HEK293 (cell line): Measurements from ENCODE around the gene COL19A1.

Experiments
- CTCF ChIA-PET: fragments of 350-600 bp; formaldehyde crosslinking; extraction: SDS; loops from one replicate; lab custom pipeline; 2021; ENCODE audit warnings: antibody characterized with exemption; lab: Yijun Ruan, JAX
- POLR2A ChIA-PET: fragments of 300-600 bp; formaldehyde crosslinking; extraction: SDS; loops from one replicate; lab custom pipeline; 2020; ENCODE audit warnings: antibody characterized with exemption, inconsistent platforms; lab: Yijun Ruan, JAX
- H3K27ac ChIP-seq: fragments of 200-500 bp; sonication (Bioruptor generic); 2 replicates; pipeline ENCODE4 v1.5.1; 2014; ENCODE audit warnings: low read depth, low read length, control low read depth, inconsistent platforms; ENCODE audit errors: extremely low read depth
- H3K36me3 ChIP-seq, 2 experiments: fragments of 200-500 bp in 1 of 2; sonication (Bioruptor generic) in 1 of 2; 1 replicate in 1 of 2; 2 replicates in 1 of 2; pipeline ENCODE4 v1.5.1; 2014 to 2017; ENCODE audit warnings: inconsistent platforms in 2 of 2, low read length in 2 of 2; ENCODE audit not compliant: control insufficient read depth in 2 of 2, insufficient read depth in 1 of 2
- H3K4me1 ChIP-seq: fragments of 200-500 bp; sonication (Bioruptor generic); 2 replicates; pipeline ENCODE4 v1.5.1; 2014; ENCODE audit warnings: mild to moderate bottlenecking, low read length, inconsistent platforms; ENCODE audit not compliant: control insufficient read depth, insufficient read depth
- H3K4me3 ChIP-seq: 2 replicates; pipeline ENCODE4 v1.5.1; 2011; ENCODE audit warnings: low read depth, mild to moderate bottlenecking, control low read depth, low read length, moderate library complexity
- H3K9me3 ChIP-seq: fragments of 200-500 bp; sonication (Bioruptor generic); 2 replicates; pipeline ENCODE4 v1.5.1; 2014; ENCODE audit warnings: low read depth, low read length, inconsistent platforms; ENCODE audit not compliant: control insufficient read depth, insufficient read depth
- EGR2 ChIP-seq: fragments of 450-650 bp; formaldehyde crosslinking; IDR thresholded peaks from 2 replicates; pipeline ENCODE4 v1.5.1; 2016; ENCODE audit warnings: low read depth, missing biosample characterization, missing genetic modification characterization
- GFI1B ChIP-seq: fragments of 450-650 bp; formaldehyde crosslinking; IDR thresholded peaks from 2 replicates; pipeline ENCODE4 v1.5.1; 2016; ENCODE audit warnings: missing biosample characterization, missing genetic modification characterization
- KLF1 ChIP-seq: fragments of 450-650 bp; formaldehyde crosslinking; IDR thresholded peaks from 2 replicates; pipeline ENCODE4 v1.5.1; 2016; ENCODE audit warnings: missing biosample characterization, missing genetic modification characterization
- KLF9 ChIP-seq: fragments of 450-650 bp; formaldehyde crosslinking; IDR thresholded peaks from 2 replicates; pipeline ENCODE4 v1.5.1; 2016; ENCODE audit warnings: missing biosample characterization, missing genetic modification characterization, low read depth
- MZF1 ChIP-seq: fragments of 450-650 bp; formaldehyde crosslinking; IDR thresholded peaks from 2 replicates; pipeline ENCODE4 v1.5.1; 2017; ENCODE audit warnings: missing biosample characterization, missing genetic modification characterization, borderline replicate concordance
- ZEB2 ChIP-seq: fragments of 450-650 bp; formaldehyde crosslinking; IDR thresholded peaks from 2 replicates; pipeline ENCODE4 v1.5.1; 2016; ENCODE audit warnings: missing biosample characterization, missing genetic modification characterization
- ZFP41 ChIP-seq: fragments of 450-650 bp; formaldehyde crosslinking; IDR thresholded peaks from 2 replicates; pipeline ENCODE4 v1.5.1; 2016; ENCODE audit warnings: missing biosample characterization, missing genetic modification characterization, borderline replicate concordance
- ZIC2 ChIP-seq: fragments of 450-650 bp; formaldehyde crosslinking; IDR thresholded peaks from 2 replicates; pipeline ENCODE4 v1.5.1; 2016; ENCODE audit warnings: missing biosample characterization, missing genetic modification characterization
- ZNF121 ChIP-seq: fragments of 450-650 bp; formaldehyde crosslinking; IDR thresholded peaks from 2 replicates; pipeline ENCODE4 v1.5.1; 2016; ENCODE audit warnings: missing biosample characterization, missing genetic modification characterization
- ZNF169 ChIP-seq: fragments of 450-650 bp; formaldehyde crosslinking; IDR thresholded peaks from 2 replicates; pipeline ENCODE4 v1.5.1; 2016; ENCODE audit warnings: missing biosample characterization, missing genetic modification characterization
- ZNF211 ChIP-seq: fragments of 450-650 bp; formaldehyde crosslinking; IDR thresholded peaks from 2 replicates; pipeline ENCODE4 v1.5.1; 2016; ENCODE audit warnings: low read depth, missing biosample characterization, missing genetic modification characterization
- ZNF23 ChIP-seq: fragments of 450-650 bp; formaldehyde crosslinking; IDR thresholded peaks from 2 replicates; pipeline ENCODE4 v1.5.1; 2016; ENCODE audit warnings: missing biosample characterization, missing genetic modification characterization, borderline replicate concordance
- ZNF24 ChIP-seq: fragments of 450-650 bp; formaldehyde crosslinking; IDR thresholded peaks from 2 replicates; pipeline ENCODE4 v1.5.1; 2016; ENCODE audit warnings: missing biosample characterization, missing genetic modification characterization
- ZNF423 ChIP-seq: fragments of 450-650 bp; formaldehyde crosslinking; IDR thresholded peaks from 2 replicates; pipeline ENCODE4 v1.5.1; 2016; ENCODE audit warnings: missing biosample characterization, missing genetic modification characterization
- ZNF521 ChIP-seq: fragments of 450-650 bp; formaldehyde crosslinking; IDR thresholded peaks from 2 replicates; pipeline ENCODE4 v1.5.1; 2017; ENCODE audit warnings: missing biosample characterization, mild to moderate bottlenecking, missing genetic modification characterization
- ZNF558 ChIP-seq: fragments of 450-650 bp; formaldehyde crosslinking; IDR thresholded peaks from 2 replicates; pipeline ENCODE4 v1.5.1; 2016; ENCODE audit warnings: missing biosample characterization, missing genetic modification characterization
- ZNF561 ChIP-seq: fragments of 450-650 bp; IDR thresholded peaks from 2 replicates; pipeline ENCODE4 v1.5.1; 2018; ENCODE audit warnings: missing biosample characterization, missing genetic modification characterization, borderline replicate concordance
- ZNF596 ChIP-seq: fragments of 450-650 bp; IDR thresholded peaks from 2 replicates; pipeline ENCODE4 v1.5.0; 2018; ENCODE audit warnings: missing biosample characterization, mild to moderate bottlenecking, missing genetic modification characterization, moderate library complexity
- ZNF610 ChIP-seq: fragments of 450-650 bp; formaldehyde crosslinking; IDR thresholded peaks from 2 replicates; pipeline ENCODE4 v1.5.1; 2016; ENCODE audit warnings: missing biosample characterization, missing genetic modification characterization, borderline replicate concordance
- ZNF670 ChIP-seq: fragments of 450-650 bp; formaldehyde crosslinking; IDR thresholded peaks from 2 replicates; pipeline ENCODE4 v1.5.1; 2016; ENCODE audit warnings: missing biosample characterization, missing genetic modification characterization, low read depth
- ZNF707 ChIP-seq: fragments of 450-650 bp; formaldehyde crosslinking; IDR thresholded peaks from 2 replicates; pipeline ENCODE4 v1.5.1; 2016; ENCODE audit warnings: missing biosample characterization, missing genetic modification characterization
- ZNF768 ChIP-seq: fragments of 450-650 bp; formaldehyde crosslinking; IDR thresholded peaks from 2 replicates; pipeline ENCODE4 v1.5.1; 2018; ENCODE audit warnings: missing biosample characterization, mild to moderate bottlenecking, missing genetic modification characterization
- ZNF776 ChIP-seq: fragments of 450-650 bp; formaldehyde crosslinking; IDR thresholded peaks from 2 replicates; pipeline ENCODE4 v1.5.0; 2017; ENCODE audit warnings: missing biosample characterization, missing genetic modification characterization, borderline replicate concordance
- ZNF785 ChIP-seq: fragments of 450-650 bp; formaldehyde crosslinking; IDR thresholded peaks from 2 replicates; pipeline ENCODE4 v1.5.1; 2016; ENCODE audit warnings: missing biosample characterization, missing genetic modification characterization
- ZNF791 ChIP-seq: fragments of 450-650 bp; formaldehyde crosslinking; IDR thresholded peaks from 2 replicates; pipeline ENCODE4 v1.5.1; 2016; ENCODE audit warnings: missing biosample characterization, missing genetic modification characterization
- ZNF837 ChIP-seq: fragments of 450-650 bp; formaldehyde crosslinking; IDR thresholded peaks from 2 replicates; pipeline ENCODE4 v1.5.1; 2016; ENCODE audit warnings: missing biosample characterization, missing genetic modification characterization
- ZSCAN23 ChIP-seq: fragments of 450-650 bp; formaldehyde crosslinking; IDR thresholded peaks from 2 replicates; pipeline ENCODE4 v1.5.1; 2016; ENCODE audit warnings: missing biosample characterization, missing genetic modification characterization
- TF ChIP-seq, protein P1 (sequence below): fragments of 450-650 bp; formaldehyde crosslinking; IDR thresholded peaks from 2 replicates; pipeline ENCODE4; 2016; ENCODE audit warnings: missing biosample characterization, missing genetic modification characterization
- TF ChIP-seq, protein P2 (sequence below): sonication (generic); formaldehyde crosslinking; IDR thresholded peaks from 2 replicates; pipeline ENCODE4 v1.8.1; 2022; ENCODE audit warnings: mild to moderate bottlenecking, moderate library complexity, missing genetic modification reagents
- TF ChIP-seq, protein P3 (sequence below): fragments of 450-650 bp; formaldehyde crosslinking; IDR thresholded peaks from 2 replicates; pipeline ENCODE4 v1.5.1; 2016; ENCODE audit warnings: missing biosample characterization, missing genetic modification characterization

The COL19A1 gene

DNA sequence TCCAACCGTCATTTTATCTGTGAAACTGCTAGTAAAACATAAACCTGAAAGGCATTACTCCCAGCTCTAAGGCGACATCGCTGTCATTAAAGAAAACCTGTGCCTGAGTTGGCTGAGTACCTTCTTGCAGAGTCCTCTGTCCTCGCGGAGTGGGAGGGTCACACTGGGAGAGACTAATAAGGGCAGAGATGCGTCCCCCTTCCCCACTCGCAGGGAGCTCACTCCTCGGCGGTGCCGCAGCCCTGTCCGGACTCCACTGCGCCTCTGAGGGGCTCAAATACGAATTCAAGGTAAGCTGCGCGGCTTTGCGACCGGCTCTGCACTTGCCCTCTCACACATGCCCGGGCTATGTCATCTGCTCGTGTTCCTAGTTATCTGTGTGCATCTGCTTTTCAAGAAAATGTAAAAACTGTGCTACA is at the start of gene COL19A1 (continued):
- TF ChIP-seq ZNF776 = no peak
- TF ChIP-seq ZNF768 (tag by site-specific recombination) = no peak
- TF ChIP-seq ZNF561 (tag by site-specific recombination) = no peak
- TF ChIP-seq MZF1 (tag by site-specific recombination) = peak; percentile 81; the same call in 1 of the 2 replicates
- peak; percentile 15; the same call in 1 of the 2 replicates for TF ChIP-seq ZNF24 (tag by site-specific recombination)
- no peak for TF ChIP-seq ZNF707
- TF ChIP-seq ZEB2 (tag by site-specific recombination) = no peak; the same call in 1 of the 2 replicates
- TF ChIP-seq ZNF837 = no peak
- peak; percentile 13; the same call in 1 of the 2 replicates for TF ChIP-seq KLF9 (tag by site-specific recombination)

DNA sequence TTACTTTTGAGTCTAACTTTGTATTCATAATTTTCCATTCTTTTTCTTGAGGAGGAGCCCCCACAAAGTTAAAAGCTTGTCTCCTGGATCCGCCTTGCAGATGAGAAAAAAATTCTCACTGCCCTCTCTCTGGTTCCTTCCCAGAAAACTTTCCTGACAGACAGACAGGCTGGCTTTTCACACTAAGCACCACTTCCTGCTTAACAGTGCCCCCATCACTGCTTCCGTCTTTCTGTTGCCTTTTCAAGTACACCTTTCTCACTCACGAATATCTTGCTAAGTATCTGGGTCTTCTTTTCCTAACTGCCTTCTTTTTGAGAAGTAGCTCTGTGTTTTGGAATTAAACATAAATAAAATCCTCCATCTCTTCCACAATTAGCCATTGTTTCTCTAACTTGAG is 49.8 kb upstream of the COL19A1 start:
- ChIA-PET POLR2A (no interaction called here), CTCF (interaction anchor here (0.6 to 3.1 kb wide), 4 partner anchors 20 to 1181 kb away, joined by 3 to 12 read pairs (median 7); partner anchors contain the start of gene LMBRD1)

DNA sequence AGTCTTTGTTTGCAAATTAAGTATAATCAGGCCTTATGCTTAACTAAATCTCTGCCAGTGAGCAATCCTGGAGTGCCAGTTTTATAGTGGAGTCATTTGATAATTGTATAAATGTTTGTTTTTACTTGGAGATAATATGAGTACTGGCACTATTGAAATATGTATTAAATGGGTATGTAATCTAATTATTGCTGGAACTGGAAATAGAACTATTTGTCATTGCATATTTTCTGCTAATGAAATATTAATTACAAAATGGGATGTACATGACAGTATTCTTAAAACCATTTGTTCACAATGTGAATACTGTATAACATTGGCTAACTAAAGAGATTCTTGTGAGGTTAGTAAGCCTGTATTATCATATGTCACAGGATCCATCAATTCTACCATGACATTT is 49.0 kb upstream of the COL19A1 start:
- TF ChIP-seq GFI1B (tag by site-specific recombination) (no peak), ZNF211 (no peak), ZNF596 (tag by site-specific recombination) (no peak), ZNF423 (tag by site-specific recombination) (no peak), ZNF670 (tag by site-specific recombination) (no peak), ZIC2 (tag by site-specific recombination) (no peak), EGR2 (tag by site-specific recombination) (no peak), ZNF521 (tag by site-specific recombination) (no peak), ZNF169 (tag by site-specific recombination) (no peak), ZFP41 (tag by site-specific recombination) (no peak), ZSCAN23 (no peak)
- TF ChIP-seq, protein P1, sequence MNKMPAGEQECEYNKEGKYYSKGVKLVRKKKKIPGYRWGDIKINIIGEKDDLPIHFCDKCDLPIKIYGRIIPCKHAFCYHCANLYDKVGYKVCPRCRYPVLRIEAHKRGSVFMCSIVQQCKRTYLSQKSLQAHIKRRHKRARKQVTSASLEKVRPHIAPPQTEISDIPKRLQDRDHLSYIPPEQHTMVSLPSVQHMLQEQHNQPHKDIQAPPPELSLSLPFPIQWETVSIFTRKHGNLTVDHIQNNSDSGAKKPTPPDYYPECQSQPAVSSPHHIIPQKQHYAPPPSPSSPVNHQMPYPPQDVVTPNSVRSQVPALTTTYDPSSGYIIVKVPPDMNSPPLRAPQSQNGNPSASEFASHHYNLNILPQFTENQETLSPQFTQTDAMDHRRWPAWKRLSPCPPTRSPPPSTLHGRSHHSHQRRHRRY (tag by site-specific recombination) = no peak
- H3K4me3 ChIP-seq = no peak overlapping the region
- H3K9me3 ChIP-seq = no peaks in the 10 kb centered on the region
- ChIA-PET CTCF (interaction anchor here (1.5 kb wide), 1 partner anchor 18 kb away, joined by 3 read pairs; no protein-coding TSS in a partner anchor), POLR2A (no interaction called here)
- no peak overlapping the region for H3K27ac ChIP-seq
- no peaks in the 10 kb centered on the region for H3K36me3 ChIP-seq
- no peaks in the 10 kb centered on the region for H3K4me1 ChIP-seq

More for the DNA sequence above, 49.8 kb upstream of the COL19A1 start:
- Histone ChIP-seq H3K4me1 (no peaks in the 10 kb centered on the region), H3K9me3 (no peaks in the 10 kb centered on the region)
- no peak for TF ChIP-seq ZNF610 (tag by site-specific recombination)
- TF ChIP-seq, protein P2, sequence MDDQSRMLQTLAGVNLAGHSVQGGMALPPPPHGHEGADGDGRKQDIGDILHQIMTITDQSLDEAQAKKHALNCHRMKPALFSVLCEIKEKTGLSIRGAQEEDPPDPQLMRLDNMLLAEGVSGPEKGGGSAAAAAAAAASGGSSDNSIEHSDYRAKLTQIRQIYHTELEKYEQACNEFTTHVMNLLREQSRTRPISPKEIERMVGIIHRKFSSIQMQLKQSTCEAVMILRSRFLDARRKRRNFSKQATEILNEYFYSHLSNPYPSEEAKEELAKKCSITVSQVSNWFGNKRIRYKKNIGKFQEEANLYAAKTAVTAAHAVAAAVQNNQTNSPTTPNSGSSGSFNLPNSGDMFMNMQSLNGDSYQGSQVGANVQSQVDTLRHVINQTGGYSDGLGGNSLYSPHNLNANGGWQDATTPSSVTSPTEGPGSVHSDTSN (CRISPR knock-in tag) = no peak
- TF ChIP-seq ZNF23 (tag by site-specific recombination) = no peak
- no peak for TF ChIP-seq ZNF558
- TF ChIP-seq ZNF121 = no peak
- TF ChIP-seq ZNF791 (tag by site-specific recombination) = no peak
- TF ChIP-seq, protein P3, sequence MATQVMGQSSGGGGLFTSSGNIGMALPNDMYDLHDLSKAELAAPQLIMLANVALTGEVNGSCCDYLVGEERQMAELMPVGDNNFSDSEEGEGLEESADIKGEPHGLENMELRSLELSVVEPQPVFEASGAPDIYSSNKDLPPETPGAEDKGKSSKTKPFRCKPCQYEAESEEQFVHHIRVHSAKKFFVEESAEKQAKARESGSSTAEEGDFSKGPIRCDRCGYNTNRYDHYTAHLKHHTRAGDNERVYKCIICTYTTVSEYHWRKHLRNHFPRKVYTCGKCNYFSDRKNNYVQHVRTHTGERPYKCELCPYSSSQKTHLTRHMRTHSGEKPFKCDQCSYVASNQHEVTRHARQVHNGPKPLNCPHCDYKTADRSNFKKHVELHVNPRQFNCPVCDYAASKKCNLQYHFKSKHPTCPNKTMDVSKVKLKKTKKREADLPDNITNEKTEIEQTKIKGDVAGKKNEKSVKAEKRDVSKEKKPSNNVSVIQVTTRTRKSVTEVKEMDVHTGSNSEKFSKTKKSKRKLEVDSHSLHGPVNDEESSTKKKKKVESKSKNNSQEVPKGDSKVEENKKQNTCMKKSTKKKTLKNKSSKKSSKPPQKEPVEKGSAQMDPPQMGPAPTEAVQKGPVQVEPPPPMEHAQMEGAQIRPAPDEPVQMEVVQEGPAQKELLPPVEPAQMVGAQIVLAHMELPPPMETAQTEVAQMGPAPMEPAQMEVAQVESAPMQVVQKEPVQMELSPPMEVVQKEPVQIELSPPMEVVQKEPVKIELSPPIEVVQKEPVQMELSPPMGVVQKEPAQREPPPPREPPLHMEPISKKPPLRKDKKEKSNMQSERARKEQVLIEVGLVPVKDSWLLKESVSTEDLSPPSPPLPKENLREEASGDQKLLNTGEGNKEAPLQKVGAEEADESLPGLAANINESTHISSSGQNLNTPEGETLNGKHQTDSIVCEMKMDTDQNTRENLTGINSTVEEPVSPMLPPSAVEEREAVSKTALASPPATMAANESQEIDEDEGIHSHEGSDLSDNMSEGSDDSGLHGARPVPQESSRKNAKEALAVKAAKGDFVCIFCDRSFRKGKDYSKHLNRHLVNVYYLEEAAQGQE (tag by site-specific recombination) = no peak
- no peak for TF ChIP-seq ZNF785 (tag by site-specific recombination)
- no peak for TF ChIP-seq KLF1 (tag by site-specific recombination)
- TF ChIP-seq, all 188 proteins: peak for 0
- Histone ChIP-seq H3K27ac (no peak overlapping the region), H3K4me3 (no peak overlapping the region), H3K36me3 (no peaks in the 10 kb centered on the region)
